Gastrocnemius medialis (tissue), 4 donors: ENCODE results near the gene SULT2B1. TPM values are rescaled to one million over a fixed set of nuclear protein-coding genes. Genes with fewer than 3 reads are reported as not detected.

Experiments
- ATAC-seq, 2 donors: fragments of 150-250 bp; one replicate each; pipeline ENCODE4 v1.9.1; 2016
- DNase-seq, 2 donors: peaks; one replicate each; pipeline ENCODE4 v3.0.0-alpha.2; 2019
- H3K27ac ChIP-seq, 4 donors: fragments of 200-600 bp; sonication (generic); 1 replicate in 1 of 4; 2 replicates in 3 of 4; pipeline ENCODE4 v1.5.1; 2016 to 2018; ENCODE audit warnings: mild to moderate bottlenecking in 2 of 4, moderate library complexity in 1 of 4
- H3K27me3 ChIP-seq, 3 donors: fragments of 200-600 bp; sonication (generic) in 2 of 3; 1 replicate in 1 of 3; 2 replicates in 2 of 3; pipeline versions ENCODE4 v1.5.1 to v1.6.0; 2016 to 2019; ENCODE audit warnings: mild to moderate bottlenecking in 1 of 3, moderate library complexity in 1 of 3
- H3K36me3 ChIP-seq, 2 donors: fragments of 200-600 bp; sonication (generic) in 1 of 2; one replicate each; pipeline ENCODE4 v1.5.1; 2017 to 2018
- H3K4me1 ChIP-seq, 2 donors: fragments of 200-600 bp; sonication (generic) in 1 of 2; one replicate each; pipeline ENCODE4 v1.5.1; 2016 to 2017; ENCODE audit warnings: mild to moderate bottlenecking in 2 of 2
- H3K4me3 ChIP-seq, 4 donors: fragments of 200-600 bp; sonication (generic) in 3 of 4; 1 replicate in 1 of 4; 2 replicates in 3 of 4; pipeline ENCODE4 v1.5.1; 2016 to 2019; ENCODE audit warnings: mild to moderate bottlenecking in 2 of 4
- H3K9me3 ChIP-seq, 3 donors: fragments of 200-600 bp; sonication (generic) in 2 of 3; 1 replicate in 1 of 3; 2 replicates in 2 of 3; pipeline ENCODE4 v1.5.1; 2016 to 2019
- CTCF ChIP-seq, 5 experiments: fragments of 450-650 bp in 3 of 5; fragments of 200-600 bp in 2 of 5; sonication (generic) in 2 of 5; IDR thresholded peaks in 4 of 5; conservative IDR thresholded peaks in 1 of 5; 1 replicate in 4 of 5; 2 replicates in 1 of 5; pipeline ENCODE4 v1.5.1; 2016 to 2019; ENCODE audit warnings: antibody characterized with exemption in 5 of 5, mild to moderate bottlenecking in 3 of 5, moderate library complexity in 3 of 5
- POLR2A ChIP-seq, 2 donors: fragments of 450-650 bp; IDR thresholded peaks; one replicate each; pipeline ENCODE4 v1.6.1; 2017; ENCODE audit warnings: antibody characterized with exemption in 2 of 2, mild to moderate bottlenecking in 2 of 2, moderate library complexity in 2 of 2
- in situ Hi-C, 4 donors: fragments of 200-750 bp; cut with MboI; loops; one replicate each; pipeline versions ENCODE4 v1.15.0 to v1.8.0; 2017; ENCODE audit warnings: low sequenced_read_pairs in 4 of 4
- intact Hi-C: fragments of 100-400 bp; cut with DNase I; formaldehyde crosslinking; loops from one replicate; pipeline ENCODE4 v1.15.1; 2023; ENCODE audit warnings: low total_unique reads
- total RNA-seq, 4 donors: library from RNA; depleted of rRNA; stranded (reverse); fragments of >200 nt; gene quantifications; one replicate each; pipeline versions ENCODE4 v1.1.0 to v1.2.3, GENCODE V29; 2016

SULT2B1 gene
- total RNA-seq, 4 donors from 2014 or later, result not detected

DNA sequence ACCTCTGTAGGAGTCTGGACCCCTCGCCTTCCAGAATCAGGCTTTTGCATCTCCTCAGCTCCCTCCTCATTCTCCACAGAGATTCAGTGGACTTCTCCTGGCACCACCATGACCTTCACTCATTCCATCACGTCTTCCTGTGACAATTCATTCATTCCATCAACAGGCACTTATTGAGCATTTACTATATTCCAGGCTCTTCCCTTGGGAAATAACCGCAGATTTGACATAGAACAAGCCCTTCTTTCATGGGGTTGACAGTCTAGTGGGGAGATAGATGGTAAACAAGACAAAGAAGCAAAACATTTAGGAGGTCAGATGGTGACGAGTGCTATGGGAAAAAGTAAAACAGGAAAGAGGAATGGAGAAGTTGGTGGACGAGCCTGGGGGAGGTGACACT is 2.6 kb upstream of the SULT2B1 start:
- ATAC-seq (no peak), DNase-seq (no peak)
- intact Hi-C loops, result no loop called here
- Histone ChIP-seq H3K27me3 (peaks cover 0 to 3% (median 0%) of the 10 kb centered on the region in 3 donors), H3K9me3 (no peaks in the 10 kb centered on the region), H3K4me1 (no peaks in the 10 kb centered on the region), H3K4me3 (no peak overlapping the region), H3K27ac (no peak overlapping the region), H3K36me3 (no peaks in the 10 kb centered on the region)
- in situ Hi-C loops, result no loop called here
- TF ChIP-seq CTCF (IDR thresholded peaks at IDR 0.05 in 4 of 5, conservative IDR thresholded peaks at IDR 0.05 in 1 of 5) (no peak), POLR2A (IDR thresholded peaks at IDR 0.05) (no peak)

DNA sequence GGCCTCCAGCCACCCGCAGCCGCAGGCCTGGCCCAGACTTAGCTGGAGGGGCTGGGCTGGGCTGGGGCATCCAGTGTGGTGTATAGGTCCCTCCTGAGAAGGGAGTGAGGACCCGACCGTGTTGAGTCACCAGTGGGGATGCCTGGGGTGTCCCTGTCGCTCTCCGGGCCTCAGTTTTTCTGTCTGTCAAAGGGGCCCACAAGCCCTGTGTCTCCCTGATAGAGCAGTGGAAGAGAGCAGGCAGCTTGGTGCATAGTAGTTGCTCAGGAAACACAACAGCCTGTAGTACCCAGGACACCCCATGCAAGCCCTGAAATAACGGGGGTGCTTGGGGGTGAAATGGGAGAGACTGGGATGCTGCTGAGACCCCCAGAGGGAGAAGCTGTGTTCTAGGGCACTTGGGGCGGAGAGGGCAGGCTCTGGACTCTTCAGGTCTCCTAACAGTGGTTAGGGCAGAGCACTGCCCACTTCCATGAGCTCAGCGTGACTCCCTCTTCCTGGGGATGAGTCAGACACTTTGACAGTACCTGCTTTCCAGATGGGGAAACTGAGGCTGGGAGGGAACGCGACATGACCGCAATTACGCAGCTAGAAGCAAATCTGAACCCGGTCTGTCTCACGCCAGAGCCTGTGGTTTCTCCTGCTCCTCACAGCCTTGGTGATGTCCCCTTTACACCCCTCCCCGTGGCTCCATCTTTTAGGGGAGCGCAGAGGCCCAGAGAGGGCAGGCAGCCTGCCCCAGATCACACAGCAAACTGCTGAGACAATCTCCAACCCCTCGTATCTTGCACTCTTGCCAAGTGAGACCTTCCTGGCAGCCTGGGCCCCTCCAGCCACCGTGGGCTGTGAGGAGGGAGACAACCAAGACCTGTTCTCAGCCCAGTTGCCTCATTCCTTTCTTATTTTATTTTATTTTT is 692 bp downstream of the SULT2B1 start:
- H3K4me3 ChIP-seq, result no peak overlapping the region
- in situ Hi-C loops (no loop called here), intact Hi-C loops (no loop called here)
- H3K27me3 ChIP-seq, result peaks cover 0 to 3% (median 0%) of the 10 kb centered on the region in 3 donors
- no peaks in the 10 kb centered on the region for H3K4me1 ChIP-seq
- no peak overlapping the region for H3K27ac ChIP-seq
- no peaks in the 10 kb centered on the region for H3K9me3 ChIP-seq
- no peaks in the 10 kb centered on the region for H3K36me3 ChIP-seq
- ATAC-seq (no peak), DNase-seq (no peak)
- TF ChIP-seq CTCF (IDR thresholded peaks at IDR 0.05 in 4 of 5, conservative IDR thresholded peaks at IDR 0.05 in 1 of 5), result no peak
- no peak for TF ChIP-seq POLR2A (IDR thresholded peaks at IDR 0.05)

- no peak for TF ChIP-seq POLR2A (IDR thresholded peaks at IDR 0.05)
- TF ChIP-seq CTCF (IDR thresholded peaks at IDR 0.05 in 4 of 5, conservative IDR thresholded peaks at IDR 0.05 in 1 of 5), result no peak
- no peaks in the 10 kb centered on the region for H3K36me3 ChIP-seq
- H3K27me3 ChIP-seq, result no peaks in the 10 kb centered on the region
- H3K27ac ChIP-seq, result no peak overlapping the region
- intact Hi-C loops, result no loop called here
- no peak overlapping the region for H3K4me3 ChIP-seq
- no peaks in the 10 kb centered on the region for H3K4me1 ChIP-seq
- DNase-seq, result no peak
- ATAC-seq, result no peak
- no peaks in the 10 kb centered on the region for H3K9me3 ChIP-seq
- in situ Hi-C loops, result no loop called here
Measured at GRCh38 chr19:48553676-48554384, 1.9 kb downstream of the SULT2B1 start.

DNA sequence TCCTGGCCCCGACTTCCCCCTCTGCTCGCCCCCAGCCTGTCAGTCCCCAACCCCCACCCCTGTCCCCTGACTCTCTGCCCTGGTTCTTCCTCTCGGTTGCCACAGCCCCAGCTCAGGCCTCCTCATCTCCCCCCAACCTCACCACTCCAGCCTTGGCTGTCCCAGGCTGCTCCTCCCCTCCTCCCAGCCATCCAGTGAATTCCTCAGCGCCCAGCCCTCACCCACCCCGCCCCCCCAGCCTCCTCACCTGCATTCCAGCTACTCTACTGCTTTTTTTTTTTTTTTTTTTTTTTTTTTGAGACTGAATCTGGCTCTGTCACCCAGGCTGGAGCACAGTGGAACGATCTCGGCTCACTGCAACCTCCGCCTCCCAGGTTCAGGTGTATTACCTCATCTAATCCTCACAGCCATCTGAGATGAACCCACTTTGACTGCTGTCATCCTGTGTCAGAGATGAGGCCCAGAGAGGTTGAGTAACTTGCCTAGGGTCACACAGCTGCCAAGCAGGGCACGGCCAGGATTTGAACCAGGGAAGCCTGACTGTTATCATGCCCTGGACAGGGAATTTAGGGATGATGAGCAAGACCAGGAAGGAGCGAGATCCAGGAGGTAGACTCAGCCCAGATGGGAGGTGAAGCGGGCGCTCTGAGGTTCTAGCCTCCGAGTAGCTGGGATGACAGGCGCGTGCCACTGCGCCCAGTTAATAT is 2.6 kb downstream of the SULT2B1 start:
- no peak for DNase-seq
- intact Hi-C loops, result no loop called here

More for the DNA sequence above, 2.6 kb downstream of the SULT2B1 start:
- H3K4me1 ChIP-seq, result no peaks in the 10 kb centered on the region
- no peaks in the 10 kb centered on the region for H3K36me3 ChIP-seq
- H3K9me3 ChIP-seq, result no peaks in the 10 kb centered on the region
- no peak for ATAC-seq
- no peak overlapping the region for H3K4me3 ChIP-seq
- TF ChIP-seq POLR2A (IDR thresholded peaks at IDR 0.05), result no peak
- TF ChIP-seq CTCF (IDR thresholded peaks at IDR 0.05 in 4 of 5, conservative IDR thresholded peaks at IDR 0.05 in 1 of 5), result no peak
- H3K27ac ChIP-seq, result no peak overlapping the region
- no peaks in the 10 kb centered on the region for H3K27me3 ChIP-seq
- in situ Hi-C loops, result no loop called here
